IMR-90 (cell line): ENCODE data around the gene CRAMP1. TPM values are rescaled to one million over a fixed set of nuclear protein-coding genes. Genes with fewer than 3 reads are reported as not detected.

ENCODE experiments used
- ATAC-seq: fragments of 200-7000 bp; cut with Tn5 transposase; 2 replicates; pipeline ENCODE4 v1.9.1; 2020; ENCODE audit warnings: low read depth, mild to moderate bottlenecking, moderate library complexity
- BruUV-seq: library from RNA; stranded (reverse); fragments of 400-500 nt; replicated peaks from 2 replicates; lab custom pipeline; 2021; lab: Mats Ljungman, UMichigan
- CTCF ChIA-PET: fragments of 300-600 bp; formaldehyde crosslinking; extraction: SDS; loops from one replicate; lab custom pipeline; 2021; ENCODE audit warnings: antibody characterized with exemption; lab: Yijun Ruan, JAX
- POLR2A ChIA-PET: fragments of 300-600 bp; sonication (Branson Sonifier 250); formaldehyde crosslinking; loops from one replicate; lab custom pipeline; 2022; ENCODE audit warnings: antibody characterized with exemption; ENCODE audit not compliant: unreplicated experiment; lab: Charles Lee
- DNase-seq: peaks from one replicate; pipeline ENCODE4 v3.0.0; 2013
- H2AFZ ChIP-seq: replicated peaks from 2 replicates; pipeline ENCODE3; 2013; ENCODE audit warnings: low read length, mild to moderate bottlenecking; ENCODE audit not compliant: poor library complexity
- H2AK5ac ChIP-seq: 2 replicates; pipeline ENCODE4 v1.6.1; 2013; ENCODE audit warnings: low read depth, low read length, inconsistent platforms
- H2AK9ac ChIP-seq: replicated peaks from 2 replicates; pipeline ENCODE3; 2013; ENCODE audit warnings: mild to moderate bottlenecking, low read depth, low read length, moderate library complexity; ENCODE audit not compliant: poor library complexity
- H2BK120ac ChIP-seq: 2 replicates; pipeline ENCODE4 v1.6.1; 2013; ENCODE audit warnings: low read depth, low read length, inconsistent platforms
- H2BK15ac ChIP-seq: 3 replicates; pipeline ENCODE4 v1.6.1; 2013; ENCODE audit warnings: low read depth, low read length, inconsistent platforms
- H2BK20ac ChIP-seq: 2 replicates; pipeline ENCODE4 v1.6.1; 2013; ENCODE audit warnings: low read depth, mild to moderate bottlenecking, inconsistent platforms, low read length, moderate library complexity
- H2BK5ac ChIP-seq: 2 replicates; pipeline ENCODE4 v1.6.1; 2013; ENCODE audit warnings: mild to moderate bottlenecking, low read depth, low read length, inconsistent platforms; ENCODE audit not compliant: poor library complexity, severe bottlenecking
- H3K14ac ChIP-seq: replicated peaks from 2 replicates; pipeline ENCODE4 v1.6.1; 2013; ENCODE audit warnings: low read depth, low read length, inconsistent platforms
- H3K18ac ChIP-seq: 2 replicates; pipeline ENCODE4 v1.6.1; 2013; ENCODE audit warnings: low read depth, low read length, control low read depth
- H3K23ac ChIP-seq: 2 replicates; pipeline ENCODE4 v1.6.1; 2013; ENCODE audit warnings: low read depth, low read length, inconsistent platforms
- H3K27ac ChIP-seq: 2 replicates; pipeline ENCODE4 v1.5.1; 2013; ENCODE audit warnings: mild to moderate bottlenecking, control low read depth, low read length; ENCODE audit not compliant: insufficient read depth
- H3K27me3 ChIP-seq: 2 replicates; pipeline ENCODE4 v1.6.1; 2013; ENCODE audit warnings: low read length; ENCODE audit not compliant: control insufficient read depth, insufficient read depth
- H3K36me3 ChIP-seq: 2 replicates; pipeline ENCODE4 v1.6.1; 2013; ENCODE audit warnings: low read length, mixed read lengths; ENCODE audit not compliant: control insufficient read depth, insufficient read depth
- H3K4ac ChIP-seq: 2 replicates; pipeline ENCODE4 v1.6.1; 2013; ENCODE audit warnings: low read depth, low read length, inconsistent platforms
- H3K4me1 ChIP-seq: 2 replicates; pipeline ENCODE4 v1.6.1; 2013; ENCODE audit warnings: low read length, mixed read lengths; ENCODE audit not compliant: control insufficient read depth, insufficient read depth
- H3K4me2 ChIP-seq: 2 replicates; pipeline ENCODE4 v1.6.1; 2013; ENCODE audit warnings: low read depth, mild to moderate bottlenecking, control low read depth, low read length, moderate library complexity
- H3K4me3 ChIP-seq: 2 replicates; pipeline ENCODE4 v1.5.1; 2013; ENCODE audit warnings: low read depth, mild to moderate bottlenecking, control low read depth, low read length, moderate library complexity; ENCODE audit not compliant: insufficient read depth
- H3K56ac ChIP-seq: 2 replicates; pipeline ENCODE4 v1.6.1; 2013; ENCODE audit warnings: low read length, inconsistent platforms; ENCODE audit not compliant: insufficient read depth; ENCODE audit errors: extremely low read depth
- H3K79me1 ChIP-seq, 2 experiments: 2 replicates each; pipeline ENCODE4 v1.6.1; 2013; ENCODE audit warnings: low read length in 2 of 2, inconsistent platforms in 1 of 2, low read depth in 1 of 2
- H3K9ac ChIP-seq: 2 replicates; pipeline ENCODE4 v1.6.1; 2013; ENCODE audit warnings: low read depth, low read length, control low read depth
- H3K9me1 ChIP-seq: 2 replicates; pipeline ENCODE4 v1.6.1; 2013; ENCODE audit warnings: low read length, inconsistent platforms; ENCODE audit not compliant: insufficient read depth
- H3K9me3 ChIP-seq: 2 replicates; pipeline ENCODE4 v1.6.1; 2013; ENCODE audit warnings: low read length; ENCODE audit not compliant: control insufficient read depth, insufficient read depth
- H4K20me1 ChIP-seq: 2 replicates; pipeline ENCODE4 v1.6.1; 2013; ENCODE audit warnings: low read length, inconsistent platforms; ENCODE audit not compliant: insufficient read depth
- H4K5ac ChIP-seq: 2 replicates; pipeline ENCODE4 v1.6.1; 2013; ENCODE audit warnings: mild to moderate bottlenecking, low read depth, low read length, control low read depth
- H4K8ac ChIP-seq, 2 experiments: 2 replicates each; pipeline ENCODE4 v1.6.1; 2013; ENCODE audit warnings: low read depth in 2 of 2, low read length in 2 of 2, control low read depth in 1 of 2, inconsistent platforms in 1 of 2
- H4K91ac ChIP-seq: 2 replicates; pipeline ENCODE4 v1.6.1; 2013; ENCODE audit warnings: low read depth, low read length, inconsistent platforms; ENCODE audit not compliant: insufficient read depth
- BHLHE40 ChIP-seq: fragments of 150-350 bp; IDR thresholded peaks from 2 replicates; pipeline ENCODE4 v1.6.1; 2016; ENCODE audit warnings: mild to moderate bottlenecking, low read depth, low read length
- CEBPB ChIP-seq: IDR thresholded peaks from 2 replicates; pipeline ENCODE4 v1.6.1; 2012; ENCODE audit warnings: low read depth, low read length, improper control_type of control experiment
- CHD1 ChIP-seq: IDR thresholded peaks from 2 replicates; pipeline ENCODE4 v1.6.1; 2012; ENCODE audit warnings: low read depth, low read length, improper control_type of control experiment
- CTCF ChIP-seq: conservative IDR thresholded peaks from 2 replicates; pipeline ENCODE4 v1.5.1; 2012; ENCODE audit warnings: mild to moderate bottlenecking, low read depth, low read length, improper control_type of control experiment
- FOS ChIP-seq: fragments of 150-350 bp; IDR thresholded peaks from 2 replicates; pipeline ENCODE4 v1.6.1; 2016; ENCODE audit warnings: low read depth, low read length
- MAFK ChIP-seq: IDR thresholded peaks from 2 replicates; pipeline ENCODE4 v1.6.1; 2012; ENCODE audit warnings: low read depth, low read length, improper control_type of control experiment
- MAZ ChIP-seq: IDR thresholded peaks from 2 replicates; pipeline ENCODE4 v1.6.1; 2012; ENCODE audit warnings: low read depth, mild to moderate bottlenecking, low read length, improper control_type of control experiment, moderate library complexity, borderline replicate concordance
- MXI1 ChIP-seq: IDR thresholded peaks from 2 replicates; pipeline ENCODE4 v1.6.1; 2012; ENCODE audit warnings: low read depth, mild to moderate bottlenecking, low read length, moderate library complexity, borderline replicate concordance
- NFE2L2 ChIP-seq: fragments of 150-350 bp; IDR thresholded peaks from 2 replicates; pipeline ENCODE4 v1.6.1; 2016; ENCODE audit warnings: low read depth, mild to moderate bottlenecking, low read length
- POLR2A ChIP-seq: IDR thresholded peaks from 2 replicates; pipeline ENCODE4 v1.6.1; 2012; ENCODE audit warnings: mild to moderate bottlenecking, low read depth, low read length
- RAD21 ChIP-seq: IDR thresholded peaks from 2 replicates; pipeline ENCODE4 v1.6.1; 2012; ENCODE audit warnings: low read length, improper control_type of control experiment
- RCOR1 ChIP-seq: IDR thresholded peaks from 2 replicates; pipeline ENCODE4 v1.6.1; 2012; ENCODE audit warnings: mild to moderate bottlenecking, low read length, improper control_type of control experiment; ENCODE audit not compliant: insufficient replicate concordance
- SMC3 ChIP-seq: fragments of 150-350 bp; IDR thresholded peaks from 2 replicates; pipeline ENCODE4 v1.6.1; 2016; ENCODE audit warnings: low read depth, mild to moderate bottlenecking, antibody characterized with exemption, low read length, moderate library complexity
- USF2 ChIP-seq: fragments of 150-350 bp; IDR thresholded peaks from 2 replicates; pipeline ENCODE4 v1.6.1; 2017; ENCODE audit warnings: mild to moderate bottlenecking, antibody characterized with exemption, low read length, low read depth
- dilution Hi-C: fragments of 300-500 bp; cut with HindIII; formaldehyde crosslinking; loops from one replicate; pipeline ENCODE4 v1.14.3; 2018; ENCODE audit warnings: low sequenced_read_pairs; ENCODE audit not compliant: unreplicated experiment
- in situ Hi-C: fragments of 300-500 bp; cut with MboI; formaldehyde crosslinking; loops from 3 replicates; pipeline ENCODE4 v1.14.3; 2019; ENCODE audit warnings: low sequenced_read_pairs, inconsistent platforms, mixed read lengths
- intact Hi-C: fragments of 100-400 bp; cut with micrococcal nuclease; formaldehyde crosslinking; loops from 2 replicates; pipeline ENCODE4 v1.10.0; 2022
- polyA plus RNA-seq, 3 experiments: library from polyadenylated mRNA; depleted of rRNA; stranded (reverse); fragments of >200 nt; gene quantifications; 2 replicates each; pipeline ENCODE4 v1.2.3, GENCODE V29; 2012; ENCODE audit warnings: low replicate concordance in 1 of 3
- total RNA-seq: library from RNA; depleted of rRNA; stranded (reverse); fragments of >200 nt; gene quantifications from 2 replicates; pipeline ENCODE4 v1.2.3, GENCODE V29; 2012
- TF ChIP-seq, protein P1 (sequence below): fragments of 150-350 bp; IDR thresholded peaks from 2 replicates; pipeline ENCODE4 v1.6.1; 2016; ENCODE audit warnings: low read depth, mild to moderate bottlenecking, low read length, moderate library complexity, borderline replicate concordance

The CRAMP1 gene
- total and polyA plus RNA-seq, 2 of the 4 experiments (the other 2 are of a cell fraction), result 3.2 to 12.0 TPM

DNA sequence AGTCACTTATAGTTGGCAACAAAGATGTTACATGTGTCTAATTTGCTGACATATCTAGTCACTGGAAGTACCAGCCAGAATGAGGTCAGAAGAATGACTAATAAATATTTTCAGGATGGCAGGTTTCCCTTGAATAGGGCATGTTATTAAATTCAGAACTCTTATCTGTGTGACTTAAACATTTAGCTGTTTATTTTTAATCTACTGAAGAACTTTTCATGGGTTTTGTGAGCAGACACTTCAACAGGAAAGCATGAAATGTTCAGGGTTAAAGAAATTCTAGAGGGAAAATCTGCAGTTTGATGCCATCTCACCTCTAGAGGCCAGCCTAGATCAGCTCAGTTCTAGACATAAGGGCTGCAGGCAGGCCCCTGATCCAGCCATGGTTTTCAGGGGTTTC is 79.1 kb downstream of the CRAMP1 start:
- POLR2A ChIA-PET, result no interaction called here
- ATAC-seq, result peak; percentile 69

More for the DNA sequence above, 79.1 kb downstream of the CRAMP1 start:
- no peak overlapping the region for H4K91ac ChIP-seq
- no peak overlapping the region for H2BK120ac ChIP-seq
- no TSS peak for BruUV-seq
- no peak overlapping the region for H4K5ac ChIP-seq
- no peak overlapping the region for H3K4me3 ChIP-seq
- no peak overlapping the region for H3K14ac ChIP-seq
- no peak overlapping the region for H3K56ac ChIP-seq
- H2AK9ac ChIP-seq, result no peak overlapping the region
- peaks cover 10% of the 10 kb centered on the region for H3K4me1 ChIP-seq
- no peak overlapping the region for H2AK5ac ChIP-seq
- no peak overlapping the region for H3K18ac ChIP-seq
- peaks cover 36% of the 10 kb centered on the region for H3K36me3 ChIP-seq
- H4K20me1 ChIP-seq, result peaks cover 37% of the 10 kb centered on the region
- no peaks in the 10 kb centered on the region for H3K27me3 ChIP-seq
- no peak overlapping the region for H4K8ac ChIP-seq
- in situ Hi-C loops (no loop called here), dilution Hi-C loops (no loop called here), intact Hi-C loops (no loop called here)
- H2AFZ ChIP-seq, result no peak overlapping the region
- 0 out of 2 replicates have a peak overlapping the region, but pooled peaks have one; percentile 7 for H3K23ac ChIP-seq
- peaks cover 5% of the 10 kb centered on the region; the same call in 1 of the 2 replicates for H3K9me1 ChIP-seq
- no peak overlapping the region for H2BK20ac ChIP-seq
- TF ChIP-seq CEBPB, result no peak
- TF ChIP-seq POLR2A, result no peak
- no peak for TF ChIP-seq BHLHE40
- peak; percentile 36 for TF ChIP-seq CTCF
- no peak for TF ChIP-seq USF2
- no peak for TF ChIP-seq MAZ
- no peak for TF ChIP-seq MXI1
- no peak for TF ChIP-seq NFE2L2
- TF ChIP-seq FOS, result no peak
- TF ChIP-seq, protein P1, sequence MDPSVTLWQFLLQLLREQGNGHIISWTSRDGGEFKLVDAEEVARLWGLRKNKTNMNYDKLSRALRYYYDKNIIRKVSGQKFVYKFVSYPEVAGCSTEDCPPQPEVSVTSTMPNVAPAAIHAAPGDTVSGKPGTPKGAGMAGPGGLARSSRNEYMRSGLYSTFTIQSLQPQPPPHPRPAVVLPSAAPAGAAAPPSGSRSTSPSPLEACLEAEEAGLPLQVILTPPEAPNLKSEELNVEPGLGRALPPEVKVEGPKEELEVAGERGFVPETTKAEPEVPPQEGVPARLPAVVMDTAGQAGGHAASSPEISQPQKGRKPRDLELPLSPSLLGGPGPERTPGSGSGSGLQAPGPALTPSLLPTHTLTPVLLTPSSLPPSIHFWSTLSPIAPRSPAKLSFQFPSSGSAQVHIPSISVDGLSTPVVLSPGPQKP, result no peak
- 0 out of 2 replicates have a peak, but pooled peaks have one; percentile 13 for TF ChIP-seq RAD21
- no peak for TF ChIP-seq SMC3
- TF ChIP-seq RCOR1, result no peak
- TF ChIP-seq CHD1, result no peak
- TF ChIP-seq MAFK, result 0 out of 2 replicates have a peak, but pooled peaks have one; percentile 32
- H2BK5ac ChIP-seq, result peak overlapping the region; percentile 15
- no peak overlapping the region for H3K4ac ChIP-seq
- H3K27ac ChIP-seq, result no peak overlapping the region
- no peaks in the 10 kb centered on the region; the same call in 1 of the 2 replicates for H3K9me3 ChIP-seq
- peak; percentile 59 for DNase-seq
- CTCF ChIA-PET, result interaction anchor here (0.6 to 1.3 kb wide), 3 partner anchors 14 to 92 kb away, joined by 3 to 7 read pairs (median 5); partner anchors contain the start of genes MAPK8IP3 and NUBP2
- no peak overlapping the region for H3K4me2 ChIP-seq
- peaks cover 42 to 84% of the 10 kb centered on the region in 2 experiments for H3K79me1 ChIP-seq
- no peak overlapping the region for H3K9ac ChIP-seq
- H2BK15ac ChIP-seq, result no peak overlapping the region
